Measurements from ENCODE around the gene KCNK2.

The KCNK2 gene

GRCh38 chr1:215188302-215188950, 105.9 kb downstream of the KCNK2 start:
- H3K4me1 ChIP-seq (ENCODE audit: control insufficient read depth in 1 of 2, insufficient read depth in 2 of 2, low read length in 2 of 2), result no peaks in the 10 kb centered on the region
- no peak overlapping the region for H3K4me3 ChIP-seq (ENCODE audit: low read depth, low read length)
- DNase-seq, result peak; percentile 7 to 67

GRCh38 chr1:215192306-215192705, 109.8 kb downstream of the KCNK2 start:
- no peaks in the 10 kb centered on the region for H3K36me3 ChIP-seq (ENCODE audit: control insufficient read depth in 1 of 2, insufficient read depth in 2 of 2, low read length in 2 of 2)
- H3K9me3 ChIP-seq (ENCODE audit: insufficient read depth, low read depth, low read length), result no peaks in the 10 kb centered on the region
- no peak overlapping the region for H3K4me2 ChIP-seq (ENCODE audit: low read length)
- H2BK12ac ChIP-seq (ENCODE audit: low read length), result no peak overlapping the region
- H3K18ac ChIP-seq (ENCODE audit: low read length), result no peak overlapping the region
- no peak overlapping the region for H4K91ac ChIP-seq (ENCODE audit: low read depth, low read length)
- no peak overlapping the region for H3K4me3 ChIP-seq (ENCODE audit: low read depth, low read length)
- DNase-seq, result no peak
- H4K8ac ChIP-seq (ENCODE audit: low read depth, low read length), result no peak overlapping the region
- H3K27ac ChIP-seq (ENCODE audit: low read depth, low read length), result no peak overlapping the region
- H3K79me1 ChIP-seq (ENCODE audit: low read length), result no peaks in the 10 kb centered on the region
- H3K23ac ChIP-seq (ENCODE audit: low read length), result no peak overlapping the region
- no peaks in the 10 kb centered on the region for H3K79me2 ChIP-seq (ENCODE audit: control insufficient read depth, insufficient read depth, low read length, poor library complexity)
- H4K12ac ChIP-seq (ENCODE audit: low read depth, low read length), result no peak overlapping the region
- H2AK5ac ChIP-seq (ENCODE audit: low read length), result no peak overlapping the region
- H3K9ac ChIP-seq (ENCODE audit: low read length), result no peak overlapping the region
- no peak overlapping the region for H3K14ac ChIP-seq (ENCODE audit: low read length)
- no peak overlapping the region for H2BK120ac ChIP-seq (ENCODE audit: insufficient read depth, low read length, poor library complexity)
- H3K27me3 ChIP-seq (ENCODE audit: insufficient read depth, low read length), result no peaks in the 10 kb centered on the region
- H2BK5ac ChIP-seq (ENCODE audit: low read depth, low read length, poor library complexity), result no peak overlapping the region
- no peaks in the 10 kb centered on the region for H3K4me1 ChIP-seq (ENCODE audit: control insufficient read depth in 1 of 2, insufficient read depth in 2 of 2, low read length in 2 of 2)
- H3K4ac ChIP-seq (ENCODE audit: low read depth, low read length), result no peak overlapping the region
- H2AFZ ChIP-seq (ENCODE audit: insufficient read depth, low read length, poor library complexity), result no peak overlapping the region

More at GRCh38 chr1:215188302-215188950, 105.9 kb downstream of the KCNK2 start:
- H3K4me2 ChIP-seq (ENCODE audit: low read length), result no peak overlapping the region
- no peak overlapping the region for H2BK12ac ChIP-seq (ENCODE audit: low read length)
- no peaks in the 10 kb centered on the region for H3K79me1 ChIP-seq (ENCODE audit: low read length)
- H3K9me3 ChIP-seq (ENCODE audit: insufficient read depth, low read depth, low read length), result no peaks in the 10 kb centered on the region
- no peak overlapping the region for H3K14ac ChIP-seq (ENCODE audit: low read length)
- H4K8ac ChIP-seq (ENCODE audit: low read depth, low read length), result no peak overlapping the region
- H3K36me3 ChIP-seq (ENCODE audit: control insufficient read depth in 1 of 2, insufficient read depth in 2 of 2, low read length in 2 of 2), result no peaks in the 10 kb centered on the region
- H4K91ac ChIP-seq (ENCODE audit: low read depth, low read length), result no peak overlapping the region
- H3K4ac ChIP-seq (ENCODE audit: low read depth, low read length), result no peak overlapping the region
- H2AK5ac ChIP-seq (ENCODE audit: low read length), result no peak overlapping the region
- H2AFZ ChIP-seq (ENCODE audit: insufficient read depth, low read length, poor library complexity), result no peak overlapping the region
- H3K18ac ChIP-seq (ENCODE audit: low read length), result no peak overlapping the region
- H3K27me3 ChIP-seq (ENCODE audit: insufficient read depth, low read length), result no peaks in the 10 kb centered on the region
- no peak overlapping the region for H4K12ac ChIP-seq (ENCODE audit: low read depth, low read length)
- no peak overlapping the region for H2BK5ac ChIP-seq (ENCODE audit: low read depth, low read length, poor library complexity)
- H3K23ac ChIP-seq (ENCODE audit: low read length), result no peak overlapping the region
- no peak overlapping the region for H3K27ac ChIP-seq (ENCODE audit: low read depth, low read length)
- no peaks in the 10 kb centered on the region for H3K79me2 ChIP-seq (ENCODE audit: control insufficient read depth, insufficient read depth, low read length, poor library complexity)
- H3K9ac ChIP-seq (ENCODE audit: low read length), result no peak overlapping the region
- no peak overlapping the region for H2BK120ac ChIP-seq (ENCODE audit: insufficient read depth, low read length, poor library complexity)

DNA sequence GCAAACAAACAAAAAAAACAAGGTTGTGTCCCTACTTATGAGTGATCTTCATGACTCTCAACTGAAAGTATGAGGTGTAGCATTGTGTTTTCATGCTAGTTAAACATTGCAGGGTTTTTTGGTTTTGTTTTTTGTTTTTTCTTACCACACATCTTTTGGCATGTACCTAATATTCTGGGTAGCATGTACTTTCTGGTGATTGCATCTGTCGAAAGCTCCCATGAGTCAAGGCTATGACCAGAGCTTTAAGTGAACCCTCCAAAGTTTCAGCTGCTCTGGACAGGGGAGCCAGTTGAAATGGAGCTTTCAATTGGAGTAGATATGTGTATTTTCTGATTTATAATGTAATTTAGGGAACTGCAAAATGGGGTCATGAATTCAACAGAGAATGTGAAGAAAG, 115.5 kb downstream of the KCNK2 start:
- Histone ChIP-seq H3K27me3 (ENCODE audit: insufficient read depth, low read length) (no peaks in the 10 kb centered on the region), H3K4me1 (ENCODE audit: control insufficient read depth in 1 of 2, insufficient read depth in 2 of 2, low read length in 2 of 2) (no peaks in the 10 kb centered on the region), H2BK120ac (ENCODE audit: insufficient read depth, low read length, poor library complexity) (no peak overlapping the region), H3K9ac (ENCODE audit: low read length) (no peak overlapping the region), H3K4me2 (ENCODE audit: low read length) (no peak overlapping the region), H2BK12ac (ENCODE audit: low read length) (no peak overlapping the region), H3K18ac (ENCODE audit: low read length) (no peak overlapping the region), H3K79me1 (ENCODE audit: low read length) (no peaks in the 10 kb centered on the region), H3K79me2 (ENCODE audit: control insufficient read depth, insufficient read depth, low read length, poor library complexity) (no peaks in the 10 kb centered on the region), H3K36me3 (ENCODE audit: control insufficient read depth in 1 of 2, insufficient read depth in 2 of 2, low read length in 2 of 2) (no peaks in the 10 kb centered on the region), H3K14ac (ENCODE audit: low read length) (no peak overlapping the region), H3K4ac (ENCODE audit: low read depth, low read length) (no peak overlapping the region), H3K4me3 (ENCODE audit: low read depth, low read length) (no peak overlapping the region), H3K27ac (ENCODE audit: low read depth, low read length) (no peak overlapping the region), H2AFZ (ENCODE audit: insufficient read depth, low read length, poor library complexity) (no peak overlapping the region), H4K91ac (ENCODE audit: low read depth, low read length) (no peak overlapping the region), H4K12ac (ENCODE audit: low read depth, low read length) (no peak overlapping the region), H3K9me3 (ENCODE audit: insufficient read depth, low read depth, low read length) (no peaks in the 10 kb centered on the region), H4K8ac (ENCODE audit: low read depth, low read length) (no peak overlapping the region), H3K23ac (ENCODE audit: low read length) (no peak overlapping the region), H2BK5ac (ENCODE audit: low read depth, low read length, poor library complexity) (no peak overlapping the region), H2AK5ac (ENCODE audit: low read length) (no peak overlapping the region)
- no peak for DNase-seq
- WGBS (ENCODE audit: extremely low coverage, insufficient coverage, insufficient read length), result no CpG with 5 or more reads among the region's 1 CpG

DNA sequence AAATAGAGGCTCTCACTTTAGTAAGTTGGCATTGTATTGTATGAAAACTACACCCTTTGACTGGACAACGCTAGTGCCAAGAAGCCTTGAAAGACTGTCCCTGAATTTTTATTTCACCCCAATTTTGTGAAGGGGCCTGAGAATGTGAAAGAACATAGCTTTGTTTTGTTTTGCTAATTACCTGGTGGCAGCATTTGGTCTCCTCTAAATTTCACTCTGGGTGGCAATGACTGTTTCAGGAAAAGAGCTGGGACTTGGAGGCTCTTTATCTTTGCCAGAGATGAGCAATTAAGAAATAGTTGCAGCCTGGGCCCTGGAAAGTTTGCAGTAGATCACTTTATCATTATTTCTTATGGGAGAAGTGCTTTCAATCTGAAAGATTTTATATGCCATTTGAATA, 117.6 kb downstream of the KCNK2 start:
- no peak overlapping the region for H2BK5ac ChIP-seq (ENCODE audit: low read depth, low read length, poor library complexity)
- no peak overlapping the region for H2AFZ ChIP-seq (ENCODE audit: insufficient read depth, low read length, poor library complexity)
- no peak overlapping the region for H2BK12ac ChIP-seq (ENCODE audit: low read length)
- WGBS (ENCODE audit: extremely low coverage, insufficient coverage, insufficient read length), result no CpG with 5 or more reads among the region's 1 CpG
- no peak overlapping the region for H2BK120ac ChIP-seq (ENCODE audit: insufficient read depth, low read length, poor library complexity)
- no peak for DNase-seq
- no peaks in the 10 kb centered on the region for H3K27me3 ChIP-seq (ENCODE audit: insufficient read depth, low read length)
- no peak overlapping the region for H2AK5ac ChIP-seq (ENCODE audit: low read length)
- no peak overlapping the region for H3K4me2 ChIP-seq (ENCODE audit: low read length)
- H3K27ac ChIP-seq (ENCODE audit: low read depth, low read length), result no peak overlapping the region
- no peak overlapping the region for H3K4me3 ChIP-seq (ENCODE audit: low read depth, low read length)
- H3K9me3 ChIP-seq (ENCODE audit: insufficient read depth, low read depth, low read length), result no peaks in the 10 kb centered on the region
- no peaks in the 10 kb centered on the region for H3K36me3 ChIP-seq (ENCODE audit: control insufficient read depth in 1 of 2, insufficient read depth in 2 of 2, low read length in 2 of 2)
- no peak overlapping the region for H4K8ac ChIP-seq (ENCODE audit: low read depth, low read length)
- no peaks in the 10 kb centered on the region for H3K79me1 ChIP-seq (ENCODE audit: low read length)
- no peaks in the 10 kb centered on the region for H3K79me2 ChIP-seq (ENCODE audit: control insufficient read depth, insufficient read depth, low read length, poor library complexity)
- no peak overlapping the region for H3K18ac ChIP-seq (ENCODE audit: low read length)
- H3K4ac ChIP-seq (ENCODE audit: low read depth, low read length), result no peak overlapping the region
- no peak overlapping the region for H4K12ac ChIP-seq (ENCODE audit: low read depth, low read length)
- no peaks in the 10 kb centered on the region for H3K4me1 ChIP-seq (ENCODE audit: control insufficient read depth in 1 of 2, insufficient read depth in 2 of 2, low read length in 2 of 2)
- H3K23ac ChIP-seq (ENCODE audit: low read length), result no peak overlapping the region
- no peak overlapping the region for H4K91ac ChIP-seq (ENCODE audit: low read depth, low read length)
- no peak overlapping the region for H3K9ac ChIP-seq (ENCODE audit: low read length)
- no peak overlapping the region for H3K14ac ChIP-seq (ENCODE audit: low read length)

Measured in trophoblast cell (in vitro differentiated cells and primary cell).